ENCODE measurements around the gene SERINC3. TPM values are rescaled to one million over a fixed set of nuclear protein-coding genes. Genes with fewer than 3 reads are reported as not detected.

SERINC3 gene
- total RNA-seq, 1 donor from 2014 or later, result 36.6 TPM

DNA sequence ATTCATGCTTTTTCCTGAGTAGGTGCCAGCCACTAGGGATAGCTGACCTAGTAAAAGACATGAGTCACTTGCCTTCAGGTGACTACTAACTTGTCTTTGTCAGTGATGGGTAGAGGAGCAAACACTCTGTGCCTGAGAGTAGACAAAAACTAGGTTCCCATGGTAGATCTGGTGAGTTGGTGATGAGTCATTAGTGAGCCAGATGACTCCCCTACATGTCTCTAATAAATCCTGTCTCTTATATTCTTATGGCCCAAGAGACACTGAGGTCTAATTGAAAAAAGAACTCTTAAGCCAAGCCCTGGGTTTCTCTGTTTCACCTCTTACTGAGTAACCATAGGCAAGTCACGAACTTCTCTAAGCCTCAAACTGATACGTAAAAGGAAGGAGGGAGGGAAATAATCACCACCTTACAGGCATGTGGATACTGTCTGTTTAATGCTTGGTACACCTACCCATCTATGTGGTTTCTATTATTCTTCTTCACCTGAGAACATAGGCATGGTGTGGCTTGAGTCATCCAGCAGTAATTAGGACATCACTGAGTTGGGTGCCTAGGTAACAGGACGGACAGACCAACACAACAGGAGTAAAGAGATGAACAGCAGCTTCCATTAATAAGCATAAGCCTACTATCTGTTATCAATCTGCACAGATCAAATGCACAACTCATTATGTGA, 25.9 kb downstream of the SERINC3 start:
- TF ChIP-seq, protein P1, sequence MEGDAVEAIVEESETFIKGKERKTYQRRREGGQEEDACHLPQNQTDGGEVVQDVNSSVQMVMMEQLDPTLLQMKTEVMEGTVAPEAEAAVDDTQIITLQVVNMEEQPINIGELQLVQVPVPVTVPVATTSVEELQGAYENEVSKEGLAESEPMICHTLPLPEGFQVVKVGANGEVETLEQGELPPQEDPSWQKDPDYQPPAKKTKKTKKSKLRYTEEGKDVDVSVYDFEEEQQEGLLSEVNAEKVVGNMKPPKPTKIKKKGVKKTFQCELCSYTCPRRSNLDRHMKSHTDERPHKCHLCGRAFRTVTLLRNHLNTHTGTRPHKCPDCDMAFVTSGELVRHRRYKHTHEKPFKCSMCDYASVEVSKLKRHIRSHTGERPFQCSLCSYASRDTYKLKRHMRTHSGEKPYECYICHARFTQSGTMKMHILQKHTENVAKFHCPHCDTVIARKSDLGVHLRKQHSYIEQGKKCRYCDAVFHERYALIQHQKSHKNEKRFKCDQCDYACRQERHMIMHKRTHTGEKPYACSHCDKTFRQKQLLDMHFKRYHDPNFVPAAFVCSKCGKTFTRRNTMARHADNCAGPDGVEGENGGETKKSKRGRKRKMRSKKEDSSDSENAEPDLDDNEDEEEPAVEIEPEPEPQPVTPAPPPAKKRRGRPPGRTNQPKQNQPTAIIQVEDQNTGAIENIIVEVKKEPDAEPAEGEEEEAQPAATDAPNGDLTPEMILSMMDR (conservative IDR thresholded peaks at IDR 0.05; ENCODE audit: low read depth, low read length), result no peak
- DNase-seq (ENCODE audit: low read depth), result peak; percentile 94
- H3K4me3 ChIP-seq (ENCODE audit: low read depth, low read length), result no peak overlapping the region

- H3K4me3 ChIP-seq (ENCODE audit: low read depth, low read length), result no peak overlapping the region
- DNase-seq (ENCODE audit: low read depth), result peak; percentile 91
- TF ChIP-seq, protein P1 (conservative IDR thresholded peaks at IDR 0.05; ENCODE audit: low read depth, low read length), result no peak
Measured at GRCh38 chr20:44495257-44495656, 26.6 kb downstream of the SERINC3 start.

- no peak for DNase-seq (ENCODE audit: low read depth)
- TF ChIP-seq, protein P1 (conservative IDR thresholded peaks at IDR 0.05; ENCODE audit: low read depth, low read length), result no peak
- no peak overlapping the region for H3K4me3 ChIP-seq (ENCODE audit: low read depth, low read length)
Measured at GRCh38 chr20:44494681-44495080, 27.2 kb downstream of the SERINC3 start.

- no peak for DNase-seq (ENCODE audit: low read depth)
- no peak overlapping the region for H3K4me3 ChIP-seq (ENCODE audit: low read depth, low read length)
- TF ChIP-seq, protein P1 (conservative IDR thresholded peaks at IDR 0.05; ENCODE audit: low read depth, low read length), result no peak
Measured at GRCh38 chr20:44494266-44494665, 27.6 kb downstream of the SERINC3 start.

GRCh38 chr20:44491635-44492395, 30.1 kb downstream of the SERINC3 start:
- no peak overlapping the region for H3K4me3 ChIP-seq (ENCODE audit: low read depth, low read length)
- TF ChIP-seq, protein P1 (conservative IDR thresholded peaks at IDR 0.05; ENCODE audit: low read depth, low read length), result no peak
- no peak for DNase-seq (ENCODE audit: low read depth)

GRCh38 chr20:44489931-44490330, 31.9 kb downstream of the SERINC3 start:
- H3K4me3 ChIP-seq (ENCODE audit: low read depth, low read length), result no peak overlapping the region
- TF ChIP-seq, protein P1 (conservative IDR thresholded peaks at IDR 0.05; ENCODE audit: low read depth, low read length), result no peak
- no peak for DNase-seq (ENCODE audit: low read depth)
